ENCODE results near the gene PTPRCAP. TPM values are rescaled to one million over a fixed set of nuclear protein-coding genes. Genes with fewer than 3 reads are reported as not detected.
A peak's percentile ranks its signal among the peaks of the same experiment; 100 is the strongest.

PTPRCAP gene
- polyA plus RNA-seq, 1 donor (not counting 4 experiments of a cell fraction or from before 2014, with no cell fraction given), result not detected

DNA sequence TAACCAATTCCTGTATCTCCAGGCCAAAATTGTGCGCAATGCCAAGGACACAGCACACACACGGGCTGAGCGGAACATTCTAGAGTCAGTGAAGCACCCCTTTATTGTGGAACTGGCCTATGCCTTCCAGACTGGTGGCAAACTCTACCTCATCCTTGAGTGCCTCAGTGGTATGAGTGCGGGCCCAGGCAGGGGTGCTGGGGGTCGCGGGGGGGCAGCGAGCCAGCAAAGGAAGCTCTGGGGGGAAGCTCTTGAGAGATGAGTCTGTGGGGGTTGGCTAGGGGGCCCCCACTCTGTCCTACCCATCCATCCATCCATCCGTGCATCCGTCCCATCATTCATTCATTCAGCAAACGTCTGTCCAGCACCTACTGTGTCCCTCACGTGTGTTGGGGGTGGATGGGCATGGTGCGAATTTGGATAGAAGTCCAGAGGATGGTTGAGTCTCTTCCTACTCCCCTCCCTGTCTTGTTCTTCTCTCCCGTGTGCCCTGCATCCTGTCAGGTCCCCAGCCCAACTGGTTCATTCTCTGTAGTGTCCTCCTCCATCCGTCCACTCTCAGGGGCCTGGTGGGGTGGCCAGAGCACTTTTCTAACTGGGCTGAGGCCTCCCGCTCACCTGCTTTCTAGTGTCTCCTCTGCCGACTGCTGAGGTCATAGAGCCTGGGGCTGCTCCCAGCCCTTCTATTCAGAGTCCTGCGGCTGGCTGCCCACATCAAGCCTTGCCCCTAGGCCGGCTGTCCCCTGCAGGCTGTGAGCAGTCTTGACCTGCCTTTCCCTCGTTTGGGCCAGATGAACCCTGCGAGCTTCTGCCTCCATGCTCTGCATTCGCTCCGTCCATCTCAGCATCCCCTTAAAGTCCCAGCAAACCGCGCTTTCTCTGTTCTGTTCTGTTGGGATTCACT lies 5.9 kb downstream of the PTPRCAP start:
- H3K27me3 ChIP-seq (ENCODE audit: control insufficient read depth, extremely low read depth, insufficient read depth, low read length), result no peaks in the 10 kb centered on the region
- no peaks in the 10 kb centered on the region for H3K9me1 ChIP-seq (ENCODE audit: control insufficient read depth, extremely low read depth, insufficient read depth, low read length)
- H3K79me2 ChIP-seq (ENCODE audit: control insufficient read depth, insufficient read depth, low read length), result peaks cover 27% of the 10 kb centered on the region
- no peaks in the 10 kb centered on the region for H3K9me3 ChIP-seq (ENCODE audit: control insufficient read depth, low read depth, low read length)
- H3K27ac ChIP-seq (ENCODE audit: control insufficient read depth, insufficient read depth, low read length), result no peak overlapping the region
- no peak for DNase-seq (ENCODE audit: low read depth, low spot score)
- dilution Hi-C loops (cut with MboI; ENCODE audit: extremely low pct_ligation_motif_present, low sequenced_read_pairs), result no loop called here
- peaks cover 31 to 40% of the 10 kb centered on the region in 2 experiments for H3K36me3 ChIP-seq (ENCODE audit: control insufficient read depth in 2 of 2, extremely low read depth in 1 of 2, insufficient read depth in 2 of 2, low read length in 2 of 2)
- no peak overlapping the region for H3K4me2 ChIP-seq (ENCODE audit: control insufficient read depth, extremely low read depth, insufficient read depth, low read depth, low read length)
- peaks cover 18% of the 10 kb centered on the region for H3K4me1 ChIP-seq (ENCODE audit: control insufficient read depth, extremely low read depth, insufficient read depth, low read length)
- TF ChIP-seq EZH2 (IDR thresholded peaks at IDR 0.05; ENCODE audit: low read length) (no peak), CTCF (optimal IDR thresholded peaks at IDR 0.05 in 1 of 3, IDR thresholded peaks at IDR 0.05 in 1 of 3, conservative IDR thresholded peaks at IDR 0.05 in 1 of 3; ENCODE audit: extremely low read depth in 1 of 3, insufficient read depth in 2 of 3, low read length in 3 of 3) (no peak)
- H3K4me3 ChIP-seq (ENCODE audit: control insufficient read depth in 2 of 3, extremely low read depth in 1 of 3, insufficient read depth in 2 of 3, low read depth in 1 of 3, low read length in 3 of 3), result no peak overlapping the region
- H4K20me1 ChIP-seq (ENCODE audit: control insufficient read depth, extremely low read depth, insufficient read depth, low read length), result peaks cover 2% of the 10 kb centered on the region
- H3K9ac ChIP-seq (ENCODE audit: control insufficient read depth, extremely low read depth, insufficient read depth, low read length), result no peak overlapping the region
- no peak for FAIRE-seq
- H2AFZ ChIP-seq (ENCODE audit: control insufficient read depth, low read length), result no peak overlapping the region

DNA sequence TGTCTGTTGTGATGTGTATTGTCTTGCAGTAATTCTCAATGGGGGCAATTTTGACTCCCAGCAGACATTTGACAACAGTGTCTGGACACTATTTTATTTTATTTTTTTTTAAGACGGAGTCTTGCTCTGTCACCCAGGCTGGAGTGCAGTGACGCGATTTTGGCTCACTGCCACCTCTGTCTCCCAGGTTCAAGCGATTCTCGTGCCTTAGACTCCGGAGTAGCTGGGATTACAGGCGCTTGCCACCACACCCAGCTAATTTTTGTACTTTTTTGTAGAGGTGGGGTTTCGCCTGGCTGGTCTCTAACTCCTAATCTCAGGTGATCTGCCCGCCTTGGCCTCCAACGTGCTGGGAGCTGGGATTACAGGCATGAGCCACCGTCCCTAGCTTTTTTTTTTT lies 7.8 kb downstream of the PTPRCAP start:
- H3K4me3 ChIP-seq (ENCODE audit: control insufficient read depth in 2 of 3, extremely low read depth in 1 of 3, insufficient read depth in 2 of 3, low read depth in 1 of 3, low read length in 3 of 3), result peak overlapping the region in 2 of 3 experiments; percentile 77 to 98
- H2AFZ ChIP-seq (ENCODE audit: control insufficient read depth, low read length), result no peak overlapping the region
- FAIRE-seq (no peak), DNase-seq (ENCODE audit: low read depth, low spot score) (no peak)
- no peaks in the 10 kb centered on the region for H4K20me1 ChIP-seq (ENCODE audit: control insufficient read depth, extremely low read depth, insufficient read depth, low read length)
- no peaks in the 10 kb centered on the region for H3K9me3 ChIP-seq (ENCODE audit: control insufficient read depth, low read depth, low read length)
- peaks cover 18% of the 10 kb centered on the region for H3K4me1 ChIP-seq (ENCODE audit: control insufficient read depth, extremely low read depth, insufficient read depth, low read length)
- no peaks in the 10 kb centered on the region for H3K9me1 ChIP-seq (ENCODE audit: control insufficient read depth, extremely low read depth, insufficient read depth, low read length)
- H3K27me3 ChIP-seq (ENCODE audit: control insufficient read depth, extremely low read depth, insufficient read depth, low read length), result no peaks in the 10 kb centered on the region
- H3K27ac ChIP-seq (ENCODE audit: control insufficient read depth, insufficient read depth, low read length), result peak overlapping the region; percentile 90
- peaks cover 28 to 40% of the 10 kb centered on the region in 2 experiments for H3K36me3 ChIP-seq (ENCODE audit: control insufficient read depth in 2 of 2, extremely low read depth in 1 of 2, insufficient read depth in 2 of 2, low read length in 2 of 2)
- H3K79me2 ChIP-seq (ENCODE audit: control insufficient read depth, insufficient read depth, low read length), result peaks cover 27% of the 10 kb centered on the region
- TF ChIP-seq CTCF (optimal IDR thresholded peaks at IDR 0.05 in 1 of 3, IDR thresholded peaks at IDR 0.05 in 1 of 3, conservative IDR thresholded peaks at IDR 0.05 in 1 of 3; ENCODE audit: extremely low read depth in 1 of 3, insufficient read depth in 2 of 3, low read length in 3 of 3) (no peak), EZH2 (IDR thresholded peaks at IDR 0.05; ENCODE audit: low read length) (no peak)
- peak overlapping the region; percentile 97 for H3K9ac ChIP-seq (ENCODE audit: control insufficient read depth, extremely low read depth, insufficient read depth, low read length)
- H3K4me2 ChIP-seq (ENCODE audit: control insufficient read depth, extremely low read depth, insufficient read depth, low read depth, low read length), result peak overlapping the region; percentile 87
- dilution Hi-C loops (cut with MboI; ENCODE audit: extremely low pct_ligation_motif_present, low sequenced_read_pairs), result no loop called here

Measured in keratinocyte (primary cell).